ENCODE measurements around the gene NR2C2AP. TPM values are rescaled to one million over a fixed set of nuclear protein-coding genes. Genes with fewer than 3 reads are reported as not detected.

The NR2C2AP gene
- total RNA-seq, 2 donors from 2014 or later: 8.8 to 12.5 TPM

- intact Hi-C loops (cut with DNase I, micrococcal nuclease): no loop called here
- ATAC-seq: no peak
- DNase-seq: no peak
Measured at GRCh38 chr19:19218911-19219310, 15.7 kb upstream of the NR2C2AP start.

- ATAC-seq: no peak
- DNase-seq: no peak
- intact Hi-C loops (cut with DNase I, micrococcal nuclease): no loop called here
Measured at GRCh38 chr19:19217099-19217498, 13.9 kb upstream of the NR2C2AP start.

GRCh38 chr19:19215792-19216191, 12.6 kb upstream of the NR2C2AP start:
- intact Hi-C loops (cut with DNase I, micrococcal nuclease): no loop called here
- no peak for DNase-seq
- no peak for ATAC-seq

- peak; percentile 57 for ATAC-seq
- no peak for DNase-seq
- intact Hi-C loops (cut with DNase I, micrococcal nuclease): no loop called here
Measured at GRCh38 chr19:19214892-19215291, 11.7 kb upstream of the NR2C2AP start.

- DNase-seq (no peak), ATAC-seq (no peak)
- intact Hi-C loops (cut with DNase I, micrococcal nuclease): no loop called here
Measured at GRCh38 chr19:19214159-19214490, 10.9 kb upstream of the NR2C2AP start.

GRCh38 chr19:19213426-19214158, 10.4 kb upstream of the NR2C2AP start:
- ATAC-seq: no peak

GRCh38 chr19:19212916-19213315, 9.7 kb upstream of the NR2C2AP start:
- intact Hi-C loops (cut with DNase I, micrococcal nuclease): no loop called here
- ATAC-seq (no peak), DNase-seq (no peak)

More at GRCh38 chr19:19213426-19214158, 10.4 kb upstream of the NR2C2AP start:
- no peak for DNase-seq
- intact Hi-C loops (cut with DNase I, micrococcal nuclease): no loop called here

- intact Hi-C loops (cut with DNase I, micrococcal nuclease): no loop called here
- ATAC-seq (no peak), DNase-seq (no peak)
Measured at GRCh38 chr19:19211499-19212420, 8.5 kb upstream of the NR2C2AP start, which contains the start of gene NCAN. NCAN (plus strand) TSS chr19:19211958; CDS start chr19:19216954, 4,996 bp downstream.

GRCh38 chr19:19209372-19209771, 6.2 kb upstream of the NR2C2AP start:
- no peak for DNase-seq
- ATAC-seq: no peak
- intact Hi-C loops (cut with DNase I, micrococcal nuclease): no loop called here

- DNase-seq: no peak
- ATAC-seq: peak; percentile 38
- intact Hi-C loops (cut with DNase I, micrococcal nuclease): no loop called here
Measured at GRCh38 chr19:19207637-19208572, 4.7 kb upstream of the NR2C2AP start.

- ATAC-seq: no peak
- DNase-seq: no peak
- intact Hi-C loops (cut with DNase I, micrococcal nuclease): no loop called here
Measured at GRCh38 chr19:19206938-19207337, 3.7 kb upstream of the NR2C2AP start.

GRCh38 chr19:19205416-19206410, 2.5 kb upstream of the NR2C2AP start:
- intact Hi-C loops (cut with DNase I, micrococcal nuclease): no loop called here
- DNase-seq: no peak
- no peak for ATAC-seq

- ATAC-seq: no peak
- intact Hi-C loops (cut with DNase I, micrococcal nuclease): no loop called here
Measured at GRCh38 chr19:19204181-19204580, 967 bp upstream of the NR2C2AP start.

GRCh38 chr19:19202707-19203011, 555 bp downstream of the NR2C2AP start:
- intact Hi-C loops (cut with DNase I, micrococcal nuclease): no loop called here
- no peak for DNase-seq

More at GRCh38 chr19:19204181-19204580, 967 bp upstream of the NR2C2AP start:
- DNase-seq: no peak

GRCh38 chr19:19201697-19202630, 1.2 kb downstream of the NR2C2AP start:
- DNase-seq: no peak
- ATAC-seq: peak; percentile 1
- intact Hi-C loops (cut with DNase I, micrococcal nuclease): no loop called here

More at GRCh38 chr19:19202707-19203011, 555 bp downstream of the NR2C2AP start:
- ATAC-seq: no peak

- intact Hi-C loops (cut with DNase I, micrococcal nuclease): loop anchor here in 1 of 2 donors (5.0 kb wide), 1 partner anchor 213 kb away; the partner anchor contains the start of gene GATAD2A
- ATAC-seq (no peak), DNase-seq (no peak)
Measured at GRCh38 chr19:19193926-19194325, 9.3 kb downstream of the NR2C2AP start.

All from left colon (tissue), 2 donors.